CD14-positive monocyte (primary cell): ENCODE measurements around the gene TES. TPM values are rescaled to one million over a fixed set of nuclear protein-coding genes. Genes with fewer than 3 reads are reported as not detected.
A peak's percentile ranks its signal among the peaks of the same experiment; 100 is the strongest.

ENCODE experiments used
- DNase-seq, 3 donors: peaks; one replicate each; pipeline ENCODE4 v3.0.0-alpha.2; 2011 to 2022
- H2AFZ ChIP-seq: 2 replicates; pipeline ENCODE4 v1.6.0; 2012; ENCODE audit warnings: mild to moderate bottlenecking, low read depth, low read length, inconsistent platforms; ENCODE audit not compliant: insufficient read depth, poor library complexity, severe bottlenecking
- H3K27ac ChIP-seq, 2 donors: 1 replicate in 1 of 2; 2 replicates in 1 of 2; pipeline ENCODE4 v1.5.1; 2012 to 2013; ENCODE audit warnings: low read length in 2 of 2, control low read depth in 1 of 2, inconsistent platforms in 1 of 2, low read depth in 1 of 2, mild to moderate bottlenecking in 1 of 2
- H3K27me3 ChIP-seq, 2 donors: one replicate each; pipeline versions ENCODE4 v1.6.0 to v1.6.1; 2011 to 2013; ENCODE audit warnings: low read length in 2 of 2; ENCODE audit not compliant: control insufficient read depth in 2 of 2, insufficient read depth in 2 of 2
- H3K36me3 ChIP-seq, 2 donors: replicated peaks in 1 of 2; 1 replicate in 1 of 2; 2 replicates in 1 of 2; pipeline versions ENCODE4 v1.5.1 to v1.6.1; 2012 to 2013; ENCODE audit warnings: low read length in 2 of 2, control low read depth in 1 of 2, inconsistent platforms in 1 of 2, mild to moderate bottlenecking in 1 of 2; ENCODE audit not compliant: insufficient read depth in 2 of 2, control insufficient read depth in 1 of 2
- H3K4me1 ChIP-seq, 2 donors: 1 replicate in 1 of 2; 2 replicates in 1 of 2; pipeline versions ENCODE4 v1.5.1 to v1.6.1; 2012 to 2013; ENCODE audit warnings: low read length in 2 of 2, control low read depth in 1 of 2, inconsistent platforms in 1 of 2, mild to moderate bottlenecking in 1 of 2, moderate library complexity in 1 of 2; ENCODE audit not compliant: insufficient read depth in 2 of 2, control insufficient read depth in 1 of 2
- H3K4me2 ChIP-seq: replicated peaks from 2 replicates; pipeline ENCODE3; 2012; ENCODE audit warnings: low read length, moderate library complexity, mild to moderate bottlenecking; ENCODE audit not compliant: poor library complexity, severe bottlenecking; ENCODE audit errors: extremely low read depth
- H3K4me3 ChIP-seq, 3 experiments: fragments of 200-600 bp in 1 of 3; sonication (generic) in 1 of 3; replicated peaks in 1 of 3; 1 replicate in 2 of 3; 2 replicates in 1 of 3; pipeline ENCODE4 v1.5.1; 2011 to 2013; ENCODE audit warnings: low read length in 3 of 3, mild to moderate bottlenecking in 3 of 3, control low read depth in 2 of 3, low read depth in 2 of 3, inconsistent platforms in 1 of 3, moderate library complexity in 1 of 3
- H3K79me2 ChIP-seq: 2 replicates; pipeline ENCODE4 v1.6.0; 2012; ENCODE audit warnings: mild to moderate bottlenecking, control low read depth, inconsistent platforms, low read length, moderate library complexity; ENCODE audit not compliant: insufficient read depth
- H3K9ac ChIP-seq: 2 replicates; pipeline ENCODE4 v1.6.0; 2017; ENCODE audit warnings: low read length, mild to moderate bottlenecking; ENCODE audit not compliant: insufficient read depth, poor library complexity, severe bottlenecking
- H3K9me3 ChIP-seq, 2 donors: replicated peaks in 1 of 2; 1 replicate in 1 of 2; 2 replicates in 1 of 2; pipeline versions ENCODE4 v1.5.1 to v1.6.1; 2012 to 2013; ENCODE audit warnings: low read length in 2 of 2, control low read depth in 1 of 2; ENCODE audit not compliant: control insufficient read depth in 1 of 2, insufficient read depth in 1 of 2
- H4K20me1 ChIP-seq: 2 replicates; pipeline ENCODE4 v1.6.0; 2012; ENCODE audit warnings: mild to moderate bottlenecking, low read length, control low read depth, moderate library complexity; ENCODE audit not compliant: insufficient read depth
- H3K27ac Mint-ChIP-seq, 7 donors: one replicate each; pipeline ENCODE4 v1.8.0; 2020; ENCODE audit warnings: mild to moderate bottlenecking in 7 of 7, mixed read lengths in 7 of 7, moderate library complexity in 6 of 7, inconsistent platforms in 2 of 7
- H3K27me3 Mint-ChIP-seq, 3 donors: one replicate each; pipeline ENCODE4 v1.8.0; 2021 to 2022; ENCODE audit warnings: low read depth in 3 of 3, mild to moderate bottlenecking in 3 of 3, mixed read lengths in 3 of 3, moderate library complexity in 3 of 3, inconsistent platforms in 1 of 3
- H3K36me3 Mint-ChIP-seq, 2 donors: one replicate each; pipeline ENCODE4 v1.8.0; 2020; ENCODE audit warnings: mixed read lengths in 2 of 2, inconsistent platforms in 1 of 2, mild to moderate bottlenecking in 1 of 2
- H3K4me1 Mint-ChIP-seq: one replicate; pipeline ENCODE4 v1.8.0; 2020; ENCODE audit warnings: mild to moderate bottlenecking, mixed read lengths
- H3K4me3 Mint-ChIP-seq, 2 donors: one replicate each; pipeline ENCODE4 v1.8.0; 2020; ENCODE audit warnings: mild to moderate bottlenecking in 2 of 2, mixed read lengths in 2 of 2, moderate library complexity in 1 of 2
- H3K9me3 Mint-ChIP-seq, 7 donors: one replicate each; pipeline ENCODE4 v1.8.0; 2020 to 2022; ENCODE audit warnings: mixed read lengths in 7 of 7, mild to moderate bottlenecking in 6 of 7, moderate library complexity in 6 of 7, inconsistent platforms in 2 of 7
- WGBS: methylation state at CpG from one replicate; pipeline ENCODE4 v1.1.5; 2013; ENCODE audit warnings: missing lambda C conversion rate; ENCODE audit not compliant: insufficient coverage; 5-methylcytosine and 5-hydroxymethylcytosine counted together
- intact Hi-C, 2 donors: fragments of 100-400 bp; cut with micrococcal nuclease; formaldehyde crosslinking; loops; one replicate each; pipeline versions ENCODE4 v1.15.0 to v1.15.1; 2023
- polyA plus RNA-seq, 3 donors: library from polyadenylated mRNA; depleted of rRNA in 1 of 3; unstranded in 2 of 3; stranded (reverse) in 1 of 3; fragments of 300-500 nt in 2 of 3; fragments of >200 nt in 1 of 3; fragmentation: Illumina TruSeq in 2 of 3; gene quantifications; 1 replicate in 2 of 3; 2 replicates in 1 of 3; pipeline ENCODE4 v1.2.3, GENCODE V29; 2012 to 2021
- TF ChIP-seq, protein P1 (sequence below): fragments of 200-600 bp; IDR thresholded peaks from one replicate; pipeline ENCODE4 v1.8.0; 2022; ENCODE audit warnings: antibody characterized with exemption, mild to moderate bottlenecking

Gene TES
- polyA plus RNA-seq, 3 donors: 61.7 to 104 (median 89.0) TPM

- H3K4me2 ChIP-seq: no peak overlapping the region
- 100% methylated on average over 2 of the region's 3 CpGs for WGBS
- peaks cover 1% of the 10 kb centered on the region for H3K4me1 Mint-ChIP-seq
- peak in 1 of 3 donors; percentile 17 for DNase-seq
- no peak overlapping the region for H3K27ac Mint-ChIP-seq
- no peak overlapping the region for H3K4me3 Mint-ChIP-seq
- no peaks in the 10 kb centered on the region for H4K20me1 ChIP-seq
- no peaks in the 10 kb centered on the region for H3K9me3 ChIP-seq
- H3K36me3 ChIP-seq: peaks cover 10 to 29% of the 10 kb centered on the region in 2 donors
- H3K27me3 Mint-ChIP-seq: peaks cover 0 to 1% (median 0%) of the 10 kb centered on the region in 3 donors
- no peak overlapping the region for H3K9ac ChIP-seq
- no peak overlapping the region for H3K4me3 ChIP-seq
- no peaks in the 10 kb centered on the region for H3K9me3 Mint-ChIP-seq
- H2AFZ ChIP-seq: no peak overlapping the region
- TF ChIP-seq, protein P1, sequence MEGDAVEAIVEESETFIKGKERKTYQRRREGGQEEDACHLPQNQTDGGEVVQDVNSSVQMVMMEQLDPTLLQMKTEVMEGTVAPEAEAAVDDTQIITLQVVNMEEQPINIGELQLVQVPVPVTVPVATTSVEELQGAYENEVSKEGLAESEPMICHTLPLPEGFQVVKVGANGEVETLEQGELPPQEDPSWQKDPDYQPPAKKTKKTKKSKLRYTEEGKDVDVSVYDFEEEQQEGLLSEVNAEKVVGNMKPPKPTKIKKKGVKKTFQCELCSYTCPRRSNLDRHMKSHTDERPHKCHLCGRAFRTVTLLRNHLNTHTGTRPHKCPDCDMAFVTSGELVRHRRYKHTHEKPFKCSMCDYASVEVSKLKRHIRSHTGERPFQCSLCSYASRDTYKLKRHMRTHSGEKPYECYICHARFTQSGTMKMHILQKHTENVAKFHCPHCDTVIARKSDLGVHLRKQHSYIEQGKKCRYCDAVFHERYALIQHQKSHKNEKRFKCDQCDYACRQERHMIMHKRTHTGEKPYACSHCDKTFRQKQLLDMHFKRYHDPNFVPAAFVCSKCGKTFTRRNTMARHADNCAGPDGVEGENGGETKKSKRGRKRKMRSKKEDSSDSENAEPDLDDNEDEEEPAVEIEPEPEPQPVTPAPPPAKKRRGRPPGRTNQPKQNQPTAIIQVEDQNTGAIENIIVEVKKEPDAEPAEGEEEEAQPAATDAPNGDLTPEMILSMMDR: no peak
- intact Hi-C loops: loop anchor here in 1 of 2 donors (5.0 kb wide), 1 partner anchor 325 kb away; no protein-coding TSS in a partner anchor
- H3K27ac ChIP-seq: no peak overlapping the region
- peaks cover 23 to 26% of the 10 kb centered on the region in 2 donors for H3K36me3 Mint-ChIP-seq
- H3K27me3 ChIP-seq: no peaks in the 10 kb centered on the region
- H3K79me2 ChIP-seq: no peaks in the 10 kb centered on the region
- no peaks in the 10 kb centered on the region for H3K4me1 ChIP-seq
Observed at GRCh38 chr7:116261904-116262303, 51.6 kb downstream of the TES start.

GRCh38 chr7:116265881-116266280 lies 55.5 kb downstream of the TES start:
- Mint-ChIP-seq H3K4me3 (no peak overlapping the region), H3K9me3 (no peaks in the 10 kb centered on the region), H3K36me3 (no peaks in the 10 kb centered on the region), H3K27me3 (peaks cover 0 to 4% (median 1%) of the 10 kb centered on the region in 3 donors), H3K27ac (no peak overlapping the region), H3K4me1 (no peaks in the 10 kb centered on the region)
- H3K27ac ChIP-seq: no peak overlapping the region
- intact Hi-C loops: no loop called here
- DNase-seq: no peak
- no peaks in the 10 kb centered on the region for H3K27me3 ChIP-seq
- no peaks in the 10 kb centered on the region for H3K79me2 ChIP-seq
- no peak overlapping the region for H3K4me2 ChIP-seq
- no peak overlapping the region for H3K4me3 ChIP-seq
- no peak overlapping the region for H2AFZ ChIP-seq
- 88% methylated on average over 1 of the region's 3 CpGs for WGBS
- no peaks in the 10 kb centered on the region for H3K4me1 ChIP-seq
- TF ChIP-seq, protein P1: no peak
- H4K20me1 ChIP-seq: no peaks in the 10 kb centered on the region
- no peak overlapping the region for H3K9ac ChIP-seq
- no peaks in the 10 kb centered on the region for H3K9me3 ChIP-seq
- H3K36me3 ChIP-seq: no peaks in the 10 kb centered on the region
